Endothelial cell of umbilical vein (primary cell): ENCODE measurements around the gene CPT1A. TPM values are rescaled to one million over a fixed set of nuclear protein-coding genes. Genes with fewer than 3 reads are reported as not detected.
A peak's percentile ranks its signal among the peaks of the same experiment; 100 is the strongest.

Experiments
- BruUV-seq: library from RNA; stranded (reverse); fragments of 400-500 nt; replicated peaks from 2 replicates; lab custom pipeline; 2021; lab: Mats Ljungman, UMichigan
- CTCF ChIA-PET: fragments of 300-600, 350-600 bp; sonication (Branson Sonifier 250); formaldehyde crosslinking; loops from one replicate; lab custom pipeline; 2021; ENCODE audit warnings: antibody characterized with exemption, inconsistent platforms; lab: Charles Lee
- POLR2A ChIA-PET: fragments of 300-600, 350-600 bp; sonication (Branson Sonifier 250); formaldehyde crosslinking; loops from one replicate; lab custom pipeline; 2021; ENCODE audit warnings: antibody characterized with exemption, inconsistent platforms; lab: Charles Lee
- DNase-seq: peaks from one replicate; pipeline ENCODE4 v3.0.0-alpha.2; 2011; ENCODE audit warnings: low read depth, low spot score
- FAIRE-seq: peaks from 2 replicates; lab custom pipeline; 2011; peaks lifted over from hg19 to GRCh38; lab: Jason Lieb, UNC
- H2AFZ ChIP-seq: 2 replicates; pipeline ENCODE4 v1.6.0; 2012; ENCODE audit warnings: low read depth, low read length, control low read depth, inconsistent platforms
- H3K27ac ChIP-seq: 2 replicates; pipeline ENCODE4 v1.5.1; 2011; ENCODE audit warnings: low read depth, mild to moderate bottlenecking, control low read depth, low read length, moderate library complexity; ENCODE audit not compliant: insufficient read depth
- H3K27me3 ChIP-seq, 2 experiments: 2 replicates each; pipeline versions ENCODE4 v1.6.0 to v1.6.1; 2011; ENCODE audit warnings: low read length in 2 of 2, mixed read lengths in 1 of 2; ENCODE audit not compliant: control insufficient read depth in 2 of 2, insufficient read depth in 2 of 2
- H3K36me3 ChIP-seq, 2 experiments: 2 replicates in 1 of 2; 3 replicates in 1 of 2; pipeline ENCODE4 v1.5.1; 2011; ENCODE audit warnings: low read length in 2 of 2, mild to moderate bottlenecking in 1 of 2, moderate library complexity in 1 of 2; ENCODE audit not compliant: control insufficient read depth in 2 of 2, insufficient read depth in 2 of 2; ENCODE audit errors: extremely low read depth in 1 of 2
- H3K4me1 ChIP-seq: 3 replicates; pipeline ENCODE4 v1.5.1; 2011; ENCODE audit warnings: mild to moderate bottlenecking, low read length; ENCODE audit not compliant: control insufficient read depth, insufficient read depth; ENCODE audit errors: extremely low read depth
- H3K4me2 ChIP-seq: 2 replicates; pipeline ENCODE4 v1.6.1; 2011; ENCODE audit warnings: low read length, control low read depth, mixed read lengths; ENCODE audit not compliant: insufficient read depth
- H3K4me3 ChIP-seq, 3 experiments: fragments of 200-600 bp in 1 of 3; sonication (generic), shearing (Covaris generic) in 1 of 3; replicated peaks in 1 of 3; 2 replicates each; pipeline ENCODE4 v1.5.1; 2011 to 2016; ENCODE audit warnings: control low read depth in 3 of 3, low read length in 3 of 3, mild to moderate bottlenecking in 2 of 3, inconsistent platforms in 1 of 3, low read depth in 1 of 3, moderate library complexity in 1 of 3; ENCODE audit not compliant: insufficient read depth in 1 of 3
- H3K79me2 ChIP-seq: 2 replicates; pipeline ENCODE4 v1.6.0; 2012; ENCODE audit warnings: low read length, inconsistent platforms; ENCODE audit not compliant: control insufficient read depth, insufficient read depth
- H3K9ac ChIP-seq: replicated peaks from 2 replicates; pipeline ENCODE3; 2011; ENCODE audit warnings: low read length, control low read depth; ENCODE audit not compliant: insufficient read depth; ENCODE audit errors: extremely low read depth
- H3K9me1 ChIP-seq: replicated peaks from 3 replicates; pipeline ENCODE4 v1.6.0; 2011; ENCODE audit warnings: mild to moderate bottlenecking, low read length; ENCODE audit not compliant: control insufficient read depth, insufficient read depth; ENCODE audit errors: extremely low read depth
- H3K9me3 ChIP-seq: replicated peaks from 2 replicates; pipeline ENCODE4 v1.5.1; 2012; ENCODE audit warnings: low read length, inconsistent platforms; ENCODE audit not compliant: control insufficient read depth, insufficient read depth
- H4K20me1 ChIP-seq: replicated peaks from 2 replicates; pipeline ENCODE3; 2011; ENCODE audit warnings: mild to moderate bottlenecking, low read length; ENCODE audit not compliant: control insufficient read depth, insufficient read depth; ENCODE audit errors: extremely low read depth
- EZH2 ChIP-seq: IDR thresholded peaks from 2 replicates; pipeline ENCODE4 v1.6.1; 2012; ENCODE audit warnings: borderline replicate concordance, low read depth, mild to moderate bottlenecking, moderate library complexity, low read length, inconsistent platforms; ENCODE audit not compliant: severe bottlenecking
- FOS ChIP-seq: IDR thresholded peaks from 2 replicates; pipeline ENCODE4 v1.6.1; 2011; ENCODE audit warnings: mild to moderate bottlenecking, low read length, moderate library complexity, borderline replicate concordance; ENCODE audit not compliant: insufficient read depth
- GATA2 ChIP-seq: IDR thresholded peaks from 2 replicates; pipeline ENCODE4 v1.7.0; 2011; ENCODE audit warnings: low read depth, mild to moderate bottlenecking, moderate library complexity, mixed read lengths, low read length; ENCODE audit not compliant: insufficient read length, insufficient read depth
- JUN ChIP-seq: IDR thresholded peaks from 2 replicates; pipeline ENCODE4 v1.6.1; 2011; ENCODE audit warnings: borderline replicate concordance, low read depth; ENCODE audit not compliant: insufficient read length, insufficient read depth
- MYC ChIP-seq: IDR thresholded peaks from one replicate; pipeline ENCODE4 v1.6.1; 2011; ENCODE audit warnings: mild to moderate bottlenecking, low read depth, low read length
- POLR2A ChIP-seq: IDR thresholded peaks from 2 replicates; pipeline ENCODE4 v1.6.1; 2012; ENCODE audit warnings: low read depth, mild to moderate bottlenecking, control low read depth, low read length
- POLR2AphosphoS5 ChIP-seq: IDR thresholded peaks from 2 replicates; pipeline ENCODE4 v1.6.1; 2012; ENCODE audit warnings: low read depth, mild to moderate bottlenecking, control low read depth, low read length, moderate library complexity; ENCODE audit not compliant: insufficient read depth
- dilution Hi-C: fragments of 300-500 bp; cut with MboI; formaldehyde crosslinking; loops from one replicate; pipeline ENCODE4 v1.15.0; 2019; ENCODE audit warnings: low sequenced_read_pairs; ENCODE audit not compliant: extremely low pct_ligation_motif_present
- intact Hi-C: fragments of 100-400 bp; cut with micrococcal nuclease; formaldehyde crosslinking; loops from one replicate; pipeline ENCODE4 v1.10.0; 2022
- polyA plus RNA-seq, 4 experiments: library from polyadenylated mRNA; depleted of rRNA in 3 of 4; stranded (reverse) in 3 of 4; unstranded in 1 of 4; fragments of >200 nt; gene quantifications; 2 replicates each; pipeline versions ENCODE4 v1.2.1 to v1.2.3, GENCODE V29; 2011 to 2012; ENCODE audit warnings: missing spikeins in 1 of 4
- total RNA-seq: library from RNA; stranded (reverse); gene quantifications from 2 replicates; pipeline ENCODE4 v1.2.3, GENCODE V29; 2021
- TF ChIP-seq, protein P1 (sequence below): IDR thresholded peaks from 2 replicates; pipeline ENCODE4 v1.6.1; 2011; ENCODE audit not compliant: insufficient read depth, insufficient read length
- TF ChIP-seq, protein P2 (sequence below), 2 donors: IDR thresholded peaks; 1 replicate in 1 of 2; 2 replicates in 1 of 2; pipeline ENCODE4 v1.5.1; 2011; ENCODE audit warnings: low read length in 2 of 2, mild to moderate bottlenecking in 2 of 2, moderate library complexity in 2 of 2, control low read depth in 1 of 2, inconsistent platforms in 1 of 2, low read depth in 1 of 2; ENCODE audit not compliant: insufficient read depth in 1 of 2; ENCODE audit errors: extremely low read depth in 1 of 2

CPT1A gene
- total and polyA plus RNA-seq, 2 donors (not counting 3 experiments of a cell fraction or from before 2014, with no cell fraction given): 26.3 to 62.1 TPM

DNA sequence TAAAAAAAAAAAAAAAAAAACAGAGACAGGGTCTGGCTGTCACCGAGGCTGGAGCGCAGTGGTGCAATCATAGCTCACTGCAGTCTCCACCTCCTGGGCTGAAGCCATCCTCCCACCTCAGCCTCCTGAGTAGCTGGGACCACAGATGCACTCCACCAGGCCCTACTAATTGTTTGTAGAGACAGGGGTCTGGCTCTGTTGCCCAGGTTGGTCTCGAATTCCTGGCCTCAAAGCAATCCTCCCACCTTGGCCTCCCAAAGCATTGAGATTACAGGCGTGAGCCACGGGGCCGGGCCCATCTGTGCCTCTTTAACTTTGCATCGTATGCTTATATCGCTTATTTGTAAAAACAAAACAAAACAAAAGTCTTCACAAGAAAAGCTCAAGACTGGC is 3.1 kb downstream of the CPT1A start:
- intact Hi-C loops: loop anchor here (2.0 kb wide), 2 partner anchors 16 to 90 kb away; no protein-coding TSS in a partner anchor
- Histone ChIP-seq H3K9me1 (no peaks in the 10 kb centered on the region), H3K79me2 (peaks cover 14% of the 10 kb centered on the region), H3K9me3 (no peaks in the 10 kb centered on the region), H3K4me3 (peak overlapping the region; percentile 26 to 64 (median 47)), H3K4me1 (peaks cover 41% of the 10 kb centered on the region), H3K27ac (peak overlapping the region; percentile 82), H2AFZ (peak overlapping the region; percentile 69), H3K4me2 (peak overlapping the region; percentile 84), H3K9ac (peak overlapping the region; percentile 89), H3K36me3 (peaks cover 0 to 2% of the 10 kb centered on the region in 2 experiments), H3K27me3 (peaks cover 0 to 10% of the 10 kb centered on the region in 2 experiments), H4K20me1 (no peaks in the 10 kb centered on the region)
- BruUV-seq: TSS peak; percentile 13
- POLR2A ChIA-PET: no interaction called here
- TF ChIP-seq POLR2A (no peak), FOS (no peak), MYC (no peak), POLR2AphosphoS5 (no peak), JUN (no peak), GATA2 (no peak), EZH2 (no peak)
- TF ChIP-seq, protein P1, sequence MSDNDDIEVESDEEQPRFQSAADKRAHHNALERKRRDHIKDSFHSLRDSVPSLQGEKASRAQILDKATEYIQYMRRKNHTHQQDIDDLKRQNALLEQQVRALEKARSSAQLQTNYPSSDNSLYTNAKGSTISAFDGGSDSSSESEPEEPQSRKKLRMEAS: no peak
- TF ChIP-seq, protein P2, sequence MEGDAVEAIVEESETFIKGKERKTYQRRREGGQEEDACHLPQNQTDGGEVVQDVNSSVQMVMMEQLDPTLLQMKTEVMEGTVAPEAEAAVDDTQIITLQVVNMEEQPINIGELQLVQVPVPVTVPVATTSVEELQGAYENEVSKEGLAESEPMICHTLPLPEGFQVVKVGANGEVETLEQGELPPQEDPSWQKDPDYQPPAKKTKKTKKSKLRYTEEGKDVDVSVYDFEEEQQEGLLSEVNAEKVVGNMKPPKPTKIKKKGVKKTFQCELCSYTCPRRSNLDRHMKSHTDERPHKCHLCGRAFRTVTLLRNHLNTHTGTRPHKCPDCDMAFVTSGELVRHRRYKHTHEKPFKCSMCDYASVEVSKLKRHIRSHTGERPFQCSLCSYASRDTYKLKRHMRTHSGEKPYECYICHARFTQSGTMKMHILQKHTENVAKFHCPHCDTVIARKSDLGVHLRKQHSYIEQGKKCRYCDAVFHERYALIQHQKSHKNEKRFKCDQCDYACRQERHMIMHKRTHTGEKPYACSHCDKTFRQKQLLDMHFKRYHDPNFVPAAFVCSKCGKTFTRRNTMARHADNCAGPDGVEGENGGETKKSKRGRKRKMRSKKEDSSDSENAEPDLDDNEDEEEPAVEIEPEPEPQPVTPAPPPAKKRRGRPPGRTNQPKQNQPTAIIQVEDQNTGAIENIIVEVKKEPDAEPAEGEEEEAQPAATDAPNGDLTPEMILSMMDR (IDR thresholded peaks at IDR 0.05; ENCODE audit: extremely low read depth in 1 of 2, insufficient read depth in 1 of 2, low read depth in 1 of 2, low read length in 2 of 2): no peak
- dilution Hi-C loops: no loop called here
- peak; percentile 16 for DNase-seq
- FAIRE-seq: no peak
- CTCF ChIA-PET: no interaction called here
